HG03469 (cell line): Measurements from ENCODE around the gene SETD3.

Experiments used
- ATAC-seq: cut with Tn5 transposase; IDR thresholded peaks from one replicate; pipeline ENCODE4 v1.9.1; 2021; ENCODE audit warnings: mild to moderate bottlenecking, moderate library complexity, moderate number of reproducible peaks; ENCODE audit not compliant: unreplicated experiment

SETD3 gene

GRCh38 chr14:99502989-99503421, 22.3 kb upstream of the SETD3 start:
- ATAC-seq: no peak

GRCh38 chr14:99497894-99498293, 17.2 kb upstream of the SETD3 start:
- ATAC-seq: no peak

GRCh38 chr14:99497341-99497740, 16.7 kb upstream of the SETD3 start:
- ATAC-seq: no peak

- no peak for ATAC-seq
Measured at GRCh38 chr14:99484106-99484505, 3.4 kb upstream of the SETD3 start.

GRCh38 chr14:99481745-99482099, 1.1 kb upstream of the SETD3 start:
- no peak for ATAC-seq

- peak; percentile 81 for ATAC-seq
Measured at GRCh38 chr14:99480917-99481744, 472 bp upstream of the SETD3 start, which contains the start of gene CCNK. CCNK (plus strand) TSS chr14:99481409; CDS start chr14:99492678, 11,269 bp downstream.

- no peak for ATAC-seq
Measured at GRCh38 chr14:99479160-99479905, 1.3 kb downstream of the SETD3 start.

GRCh38 chr14:99478128-99478527, 2.5 kb downstream of the SETD3 start:
- no peak for ATAC-seq

GRCh38 chr14:99476864-99477263, 3.8 kb downstream of the SETD3 start:
- no peak for ATAC-seq

- ATAC-seq: no peak
Measured at GRCh38 chr14:99475660-99476059, 5.0 kb downstream of the SETD3 start.

GRCh38 chr14:99475179-99475578, 5.5 kb downstream of the SETD3 start:
- no peak for ATAC-seq

- no peak for ATAC-seq
Measured at GRCh38 chr14:99473458-99473857, 7.2 kb downstream of the SETD3 start.

- ATAC-seq: no peak
Measured at GRCh38 chr14:99472937-99473336, 7.7 kb downstream of the SETD3 start.

- no peak for ATAC-seq
Measured at GRCh38 chr14:99471731-99472130, 8.9 kb downstream of the SETD3 start.

- ATAC-seq: no peak
Measured at GRCh38 chr14:99468836-99469592, 11.6 kb downstream of the SETD3 start.

- ATAC-seq: no peak
Measured at GRCh38 chr14:99468081-99468480, 12.6 kb downstream of the SETD3 start.

GRCh38 chr14:99467336-99468078, 13.2 kb downstream of the SETD3 start:
- no peak for ATAC-seq

- no peak for ATAC-seq
Measured at GRCh38 chr14:99466758-99467157, 13.9 kb downstream of the SETD3 start.

- ATAC-seq: no peak
Measured at GRCh38 chr14:99465288-99465687, 15.4 kb downstream of the SETD3 start.

- ATAC-seq: no peak
Measured at GRCh38 chr14:99463974-99464373, 16.7 kb downstream of the SETD3 start.

- no peak for ATAC-seq
Measured at GRCh38 chr14:99462210-99462609, 18.4 kb downstream of the SETD3 start.
